ENCODE results near the gene TBL1XR1. TPM values are rescaled to one million over a fixed set of nuclear protein-coding genes. Genes with fewer than 3 reads are reported as not detected.
"Not testable (repeated sequence)": the region's sequence is repeated elsewhere in the genome, so short reads cannot be mapped to it uniquely, and the experiment has no call there.

TBL1XR1 gene
- total and polyA plus RNA-seq, 2 of the 8 experiments (the other 6 are each of a cell fraction or from before 2014, with no cell fraction given), result 28.1 to 147 TPM

DNA sequence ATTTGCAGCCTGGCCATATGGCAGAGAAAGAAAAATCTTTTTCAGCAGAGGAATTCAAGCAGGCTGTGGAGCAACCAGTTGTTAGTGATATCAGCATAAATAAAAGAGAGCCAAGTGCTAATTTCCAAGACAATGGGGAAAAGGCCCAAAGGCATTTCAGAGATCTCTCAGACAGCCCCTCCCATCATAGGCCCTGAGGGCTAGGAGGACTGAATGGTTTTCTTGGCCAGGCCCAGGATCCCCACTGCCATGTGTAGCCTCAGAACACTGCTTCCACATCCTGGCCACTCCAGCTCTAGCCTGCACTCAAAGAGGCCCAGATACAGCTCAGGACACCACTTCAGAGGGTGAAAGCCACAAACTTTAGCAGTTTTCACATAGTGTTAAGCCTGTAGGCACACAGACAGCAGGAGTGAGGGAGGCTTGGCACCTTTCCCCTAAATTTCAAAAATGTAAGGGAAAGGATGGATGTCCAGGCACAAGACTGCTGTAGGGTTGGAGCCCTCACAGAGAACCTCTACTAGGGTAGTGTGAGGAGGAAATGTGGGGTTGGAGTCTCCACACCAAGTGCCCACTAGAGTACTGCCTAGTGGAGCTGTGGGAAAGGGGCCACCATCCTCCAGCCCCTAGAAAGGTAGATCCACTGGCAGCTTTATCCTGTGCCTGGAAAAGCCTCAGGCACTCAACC is 191.4 kb downstream of the TBL1XR1 start:
- no peak overlapping the region for H2BK12ac ChIP-seq (ENCODE audit: low read depth, low read length)

DNA sequence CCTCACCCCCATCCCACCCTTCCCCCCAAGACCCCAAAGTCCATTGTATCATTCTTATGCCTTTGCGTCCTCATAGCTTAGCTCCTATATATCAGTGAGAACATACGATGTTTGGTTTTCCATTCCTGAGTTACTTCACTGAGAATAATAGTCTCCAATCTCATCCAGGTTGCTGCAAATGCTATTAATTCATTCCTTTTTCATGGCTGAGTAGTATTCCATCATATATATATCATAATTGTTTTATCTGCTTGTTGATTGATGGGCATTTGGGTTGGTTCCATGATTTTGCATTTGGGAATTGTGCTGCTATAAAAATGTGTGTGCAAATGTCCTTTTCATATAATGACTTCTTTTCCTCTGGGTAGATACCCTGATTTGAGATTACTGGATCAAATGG is 197.1 kb downstream of the TBL1XR1 start:
- DNase-seq (ENCODE audit: low read depth in 1 of 2, low spot score in 2 of 2); H3K4me3 ChIP-seq (ENCODE audit: extremely low read depth in 1 of 4, insufficient read depth in 2 of 4, low read depth in 3 of 4, low read length in 4 of 4); H4K5ac ChIP-seq (ENCODE audit: insufficient read length, low read depth, low read length); H4K8ac ChIP-seq (ENCODE audit: extremely low read depth, insufficient read depth, low read length); H2AFZ ChIP-seq (ENCODE audit: low read length); H3K23ac ChIP-seq (ENCODE audit: insufficient read length); H3K56ac ChIP-seq (replicated peaks; ENCODE audit: insufficient read length, low read depth, low read length); FAIRE-seq; H3K14ac ChIP-seq (ENCODE audit: insufficient read length); H4K91ac ChIP-seq (replicated peaks; ENCODE audit: insufficient read length, low read length); H3K27me3 ChIP-seq (replicated peaks in 1 of 4; ENCODE audit: control insufficient read depth in 3 of 4, extremely low read depth in 1 of 4, insufficient read depth in 3 of 4, low read length in 3 of 4); H3K4me2 ChIP-seq (ENCODE audit: insufficient read depth in 1 of 2, low read depth in 2 of 2, low read length in 2 of 2); H3K23me2 ChIP-seq (ENCODE audit: low read depth, low read length); H3K79me1 ChIP-seq (ENCODE audit: low read depth, low read length); H3K36me3 ChIP-seq (ENCODE audit: control insufficient read depth in 2 of 4, insufficient read depth in 4 of 4, low read length in 3 of 4); POLR2A ChIA-PET (ENCODE audit: partially characterized antibody); H2BK120ac ChIP-seq (replicated peaks; ENCODE audit: low read depth, low read length); H3K4me1 ChIP-seq (replicated peaks in 1 of 4; ENCODE audit: control insufficient read depth in 3 of 4, insufficient read depth in 4 of 4, low read length in 3 of 4); H3K4ac ChIP-seq (replicated peaks; ENCODE audit: insufficient read length, low read depth, low read length); H2BK15ac ChIP-seq (ENCODE audit: low read length); H3K18ac ChIP-seq (ENCODE audit: extremely low read depth, low read length); H2BK12ac ChIP-seq (ENCODE audit: low read depth, low read length); H4K20me1 ChIP-seq (replicated peaks in 1 of 2; ENCODE audit: control insufficient read depth in 1 of 2, insufficient read depth in 2 of 2, low read length in 2 of 2); CTCF ChIA-PET (ENCODE audit: partially characterized antibody); H2BK20ac ChIP-seq (ENCODE audit: low read length); H3K9me3 ChIP-seq (ENCODE audit: insufficient read depth in 2 of 2, low read depth in 1 of 2, low read length in 1 of 2); H3K27ac ChIP-seq (ENCODE audit: low read depth, low read length); H3K79me2 ChIP-seq (ENCODE audit: control insufficient read depth in 1 of 2, insufficient read depth in 2 of 2, low read length in 2 of 2); H2BK5ac ChIP-seq (ENCODE audit: low read depth, low read length); H2AK5ac ChIP-seq (ENCODE audit: low read depth, low read length); H3K9ac ChIP-seq (replicated peaks in 1 of 4; ENCODE audit: extremely low read depth in 1 of 4, low read depth in 3 of 4, low read length in 3 of 4): not testable (repeated sequence)
- 93% methylated on average over 2 of the region's 2 CpGs; no CpG with 5 or more reads in 1 of the 2 experiments for WGBS, 2 experiments (ENCODE audit: extremely low coverage in 1 of 2, insufficient coverage in 1 of 2, insufficient read length in 1 of 2, insufficient replicate concordance in 2 of 2, low coverage in 1 of 2, low lambda C conversion rate in 2 of 2, missing lambda C conversion rate in 1 of 2)

More for the DNA sequence above, 191.4 kb downstream of the TBL1XR1 start:
- no peak overlapping the region for H3K4ac ChIP-seq (replicated peaks; ENCODE audit: insufficient read length, low read depth, low read length)
- peaks cover 13 to 18% of the 10 kb centered on the region in 2 experiments for H3K9me3 ChIP-seq (ENCODE audit: insufficient read depth in 2 of 2, low read depth in 1 of 2, low read length in 1 of 2)
- no peak overlapping the region for H2BK20ac ChIP-seq (ENCODE audit: low read length)
- H4K8ac ChIP-seq (ENCODE audit: extremely low read depth, insufficient read depth, low read length), result no peak overlapping the region
- DNase-seq (ENCODE audit: low read depth in 1 of 2, low spot score in 2 of 2), result no peak
- no peak overlapping the region for H2BK5ac ChIP-seq (ENCODE audit: low read depth, low read length)
- H2BK120ac ChIP-seq (replicated peaks; ENCODE audit: low read depth, low read length), result no peak overlapping the region
- no peaks in the 10 kb centered on the region for H4K20me1 ChIP-seq (replicated peaks in 1 of 2; ENCODE audit: control insufficient read depth in 1 of 2, insufficient read depth in 2 of 2, low read length in 2 of 2)
- no peak overlapping the region for H2AK5ac ChIP-seq (ENCODE audit: low read depth, low read length)
- no peak overlapping the region for H3K4me2 ChIP-seq (ENCODE audit: insufficient read depth in 1 of 2, low read depth in 2 of 2, low read length in 2 of 2)
- no peak overlapping the region for H3K9ac ChIP-seq (replicated peaks in 1 of 4; ENCODE audit: extremely low read depth in 1 of 4, low read depth in 3 of 4, low read length in 3 of 4)
- H4K91ac ChIP-seq (replicated peaks; ENCODE audit: insufficient read length, low read length), result no peak overlapping the region
- H3K23me2 ChIP-seq (ENCODE audit: low read depth, low read length), result no peaks in the 10 kb centered on the region
- no peak overlapping the region for H3K23ac ChIP-seq (ENCODE audit: insufficient read length)
- H3K36me3 ChIP-seq (ENCODE audit: control insufficient read depth in 2 of 4, insufficient read depth in 4 of 4, low read length in 3 of 4), result no peaks in the 10 kb centered on the region; a peak in 1 of 8 replicates
- H2BK15ac ChIP-seq (ENCODE audit: low read length), result no peak overlapping the region
- ChIA-PET CTCF (ENCODE audit: partially characterized antibody) (interaction anchor here (0.6 to 0.7 kb wide), 4 partner anchors 542 to 1418 kb away, joined by 3 to 5 read pairs (median 3); no protein-coding TSS in a partner anchor), POLR2A (ENCODE audit: partially characterized antibody) (interaction anchor here (0.6 kb wide), 2 partner anchors 36 to 694 kb away, joined by 3 to 4 read pairs; no protein-coding TSS in a partner anchor)
- H3K79me1 ChIP-seq (ENCODE audit: low read depth, low read length), result no peaks in the 10 kb centered on the region
- H3K27ac ChIP-seq (ENCODE audit: low read depth, low read length), result no peak overlapping the region
- no peak overlapping the region for H3K14ac ChIP-seq (ENCODE audit: insufficient read length)
- H3K4me1 ChIP-seq (replicated peaks in 1 of 4; ENCODE audit: control insufficient read depth in 3 of 4, insufficient read depth in 4 of 4, low read length in 3 of 4), result no peaks in the 10 kb centered on the region
- H3K56ac ChIP-seq (replicated peaks; ENCODE audit: insufficient read length, low read depth, low read length), result no peak overlapping the region
- H3K27me3 ChIP-seq (replicated peaks in 1 of 4; ENCODE audit: control insufficient read depth in 3 of 4, extremely low read depth in 1 of 4, insufficient read depth in 3 of 4, low read length in 3 of 4), result no peaks in the 10 kb centered on the region
- no peak overlapping the region for H3K18ac ChIP-seq (ENCODE audit: extremely low read depth, low read length)
- H4K5ac ChIP-seq (ENCODE audit: insufficient read length, low read depth, low read length), result no peak overlapping the region
- H2AFZ ChIP-seq (ENCODE audit: low read length), result no peak overlapping the region
- no peaks in the 10 kb centered on the region for H3K79me2 ChIP-seq (ENCODE audit: control insufficient read depth in 1 of 2, insufficient read depth in 2 of 2, low read length in 2 of 2)
- H3K4me3 ChIP-seq (ENCODE audit: extremely low read depth in 1 of 4, insufficient read depth in 2 of 4, low read depth in 3 of 4, low read length in 4 of 4), result no peak overlapping the region
- FAIRE-seq, result no peak
- TF ChIP-seq HDAC6 (IDR thresholded peaks at IDR 0.05; ENCODE audit: low read depth, low read length) (no peak), KDM4A (IDR thresholded peaks at IDR 0.05; ENCODE audit: low read depth, low read length, severe bottlenecking) (no peak)

Data from H1 (cell line).